Astrocyte (in vitro differentiated cells and primary cell): ENCODE data around the gene AHSP.

Experiments used
- CTCF ChIP-seq: IDR thresholded peaks from 2 replicates; pipeline ENCODE4 v1.5.1; 2011; ENCODE audit warnings: low read depth, mild to moderate bottlenecking, inconsistent platforms, low read length, moderate library complexity; ENCODE audit not compliant: insufficient read depth
- EZH2 ChIP-seq: IDR thresholded peaks from 2 replicates; pipeline ENCODE4 v1.6.1; 2012; ENCODE audit warnings: mild to moderate bottlenecking, low read length, inconsistent platforms; ENCODE audit not compliant: insufficient read depth

DNA sequence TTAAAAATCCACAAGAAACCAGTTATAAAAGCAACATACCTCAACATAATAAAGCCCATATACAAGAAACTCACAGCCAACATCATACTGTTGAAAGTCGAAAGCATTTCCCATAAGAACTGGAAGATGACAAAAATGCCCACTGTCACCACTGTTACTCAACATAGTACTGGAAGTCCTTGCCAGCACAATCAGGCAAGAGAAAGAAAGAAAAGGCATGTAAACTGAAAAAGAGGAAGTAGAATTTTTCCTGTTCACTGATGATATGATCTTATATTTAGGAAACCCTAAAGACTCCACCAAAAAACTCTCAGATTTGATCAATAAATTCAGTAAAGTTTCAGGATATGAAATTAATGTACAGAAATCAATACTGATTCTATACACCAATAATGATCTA is 45.1 kb downstream of the AHSP start:
- no peak for TF ChIP-seq CTCF
- no peak for TF ChIP-seq EZH2
